Colonic mucosa (tissue), 4 donors: ENCODE data around the gene TSC22D4. TPM values are rescaled to one million over a fixed set of nuclear protein-coding genes. Genes with fewer than 3 reads are reported as not detected.
"Not testable (repeated sequence)": the region's sequence is repeated elsewhere in the genome, so short reads cannot be mapped to it uniquely, and the experiment has no call there.

Experiments used
- DNase-seq: peaks from one replicate; pipeline ENCODE4 v3.0.0-alpha.2; 2020
- H3K27ac ChIP-seq: fragments of 200-600 bp; one replicate; pipeline ENCODE4 v1.8.0; 2021
- H3K27me3 ChIP-seq: fragments of 200-600 bp; one replicate; pipeline ENCODE4 v1.8.0; 2021
- H3K36me3 ChIP-seq: fragments of 200-600 bp; one replicate; pipeline ENCODE4 v1.8.0; 2021
- H3K4me1 ChIP-seq: fragments of 200-600 bp; one replicate; pipeline ENCODE4 v1.8.0; 2021; ENCODE audit warnings: mild to moderate bottlenecking
- H3K4me3 ChIP-seq: fragments of 200-600 bp; one replicate; pipeline ENCODE4 v1.8.0; 2021
- H3K9ac ChIP-seq, 2 donors: one replicate each; pipeline ENCODE4 v1.7.0; 2013; ENCODE audit warnings: control low read depth in 2 of 2, low read depth in 2 of 2, low read length in 2 of 2
- H3K9me3 ChIP-seq: fragments of 200-600 bp; one replicate; pipeline ENCODE4 v1.8.0; 2021
- CTCF ChIP-seq: fragments of 200-600 bp; IDR thresholded peaks from one replicate; pipeline ENCODE4 v1.8.0; 2022; ENCODE audit warnings: antibody characterized with exemption, mild to moderate bottlenecking
- intact Hi-C: fragments of 100-400 bp; cut with DNase I; formaldehyde crosslinking; loops from one replicate; pipeline ENCODE4 v1.14.1; 2022
- total RNA-seq, 2 donors: library from RNA; stranded (reverse); fragmentation: NEBNext Ultra II Directional in 1 of 2; extraction: Animal tissue kit (Norgen Biotek cat#: 25700) in 1 of 2; gene quantifications; one replicate each; pipeline ENCODE4 v1.2.1, GENCODE V29; 2021
- donor health status: healthy.
- donor health status: DM: no; HTN: no; CAD: no.
- donor health status: DM: no; HTN: no; CAD: no.

Gene TSC22D4
- total RNA-seq, 2 donors from 2014 or later, result 56.1 to 56.3 TPM

- intact Hi-C loops, result no loop called here
- no peaks in the 10 kb centered on the region for H3K4me1 ChIP-seq
- no peak overlapping the region for H3K9ac ChIP-seq
- no peak overlapping the region for H3K4me3 ChIP-seq
- H3K27me3 ChIP-seq, result no peaks in the 10 kb centered on the region
- no peak overlapping the region for H3K27ac ChIP-seq
- H3K9me3 ChIP-seq, result no peaks in the 10 kb centered on the region
- H3K36me3 ChIP-seq, result no peaks in the 10 kb centered on the region
- DNase-seq, result no peak
- TF ChIP-seq CTCF, result no peak
Measured at GRCh38 chr7:100457033-100457432, 22.0 kb downstream of the TSC22D4 start.

- TF ChIP-seq CTCF, result no peak
- intact Hi-C loops, result no loop called here
- Histone ChIP-seq H3K36me3 (no peaks in the 10 kb centered on the region), H3K4me1 (no peaks in the 10 kb centered on the region), H3K27ac (no peak overlapping the region), H3K9ac (no peak overlapping the region), H3K4me3 (no peak overlapping the region), H3K9me3 (no peaks in the 10 kb centered on the region), H3K27me3 (no peaks in the 10 kb centered on the region)
- no peak for DNase-seq
Measured at GRCh38 chr7:100456562-100456961, 22.5 kb downstream of the TSC22D4 start.

- H3K9me3 ChIP-seq, result no peaks in the 10 kb centered on the region
- no peaks in the 10 kb centered on the region for H3K36me3 ChIP-seq
- DNase-seq, result no peak
- H3K27me3 ChIP-seq, result no peaks in the 10 kb centered on the region
- no peak overlapping the region for H3K27ac ChIP-seq
- H3K4me1 ChIP-seq, result no peaks in the 10 kb centered on the region
- no peak overlapping the region for H3K4me3 ChIP-seq
- intact Hi-C loops, result no loop called here
- no peak overlapping the region for H3K9ac ChIP-seq
- TF ChIP-seq CTCF, result no peak
Measured at GRCh38 chr7:100455206-100455605, 23.8 kb downstream of the TSC22D4 start.

- intact Hi-C loops, H3K4me3 ChIP-seq, H3K4me1 ChIP-seq, H3K27me3 ChIP-seq, H3K36me3 ChIP-seq, H3K9me3 ChIP-seq, DNase-seq, H3K9ac ChIP-seq, H3K27ac ChIP-seq: not testable (repeated sequence)
Measured at GRCh38 chr7:100453854-100454253, 25.2 kb downstream of the TSC22D4 start.

GRCh38 chr7:100452513-100452912 is 26.5 kb downstream of the TSC22D4 start:
- TF ChIP-seq CTCF, result no peak
- no peak for DNase-seq
- no peak overlapping the region for H3K9ac ChIP-seq
- H3K9me3 ChIP-seq, result no peaks in the 10 kb centered on the region
- intact Hi-C loops, result no loop called here
- no peaks in the 10 kb centered on the region for H3K36me3 ChIP-seq
- H3K27ac ChIP-seq, result no peak overlapping the region
- H3K4me3 ChIP-seq, result no peak overlapping the region
- H3K27me3 ChIP-seq, result no peaks in the 10 kb centered on the region
- H3K4me1 ChIP-seq, result no peaks in the 10 kb centered on the region

GRCh38 chr7:100449190-100449795 is 29.7 kb downstream of the TSC22D4 start:
- DNase-seq, result no peak
- Histone ChIP-seq H3K36me3 (no peaks in the 10 kb centered on the region), H3K27ac (no peak overlapping the region), H3K4me1 (no peaks in the 10 kb centered on the region), H3K9ac (no peak overlapping the region), H3K4me3 (no peak overlapping the region), H3K9me3 (no peaks in the 10 kb centered on the region), H3K27me3 (no peaks in the 10 kb centered on the region)
- no peak for TF ChIP-seq CTCF
- intact Hi-C loops, result no loop called here

- H3K4me1 ChIP-seq, intact Hi-C loops, DNase-seq, H3K9ac ChIP-seq, H3K9me3 ChIP-seq, H3K27me3 ChIP-seq, H3K27ac ChIP-seq, H3K36me3 ChIP-seq, H3K4me3 ChIP-seq: not testable (repeated sequence)
Measured at GRCh38 chr7:100447363-100447762, 31.7 kb downstream of the TSC22D4 start.
